ENCODE data around the gene ELOVL5. TPM values are rescaled to one million over a fixed set of nuclear protein-coding genes. Genes with fewer than 3 reads are reported as not detected.

The ELOVL5 gene
- total and polyA plus RNA-seq, 7 experiments from 2014 or later = 40.9 to 124 (median 66.6) TPM

GRCh38 chr6:53313784-53314400 is 34.9 kb downstream of the ELOVL5 start:
- H3K4me3 ChIP-seq (ENCODE audit: low read length) = no peak overlapping the region

GRCh38 chr6:53312355-53312754 is 36.4 kb downstream of the ELOVL5 start:
- intact Hi-C loops (cut with micrococcal nuclease) = loop anchor here in 1 of 2 donors (1.0 kb wide), 1 partner anchor 23 kb away; no protein-coding TSS in a partner anchor
- peak; percentile 63 for ATAC-seq
- CTCF ChIA-PET = no interaction called here

More at GRCh38 chr6:53313784-53314400, 34.9 kb downstream of the ELOVL5 start:
- ATAC-seq (no peak), DNase-seq (no peak)
- H3K36me3 ChIP-seq (ENCODE audit: control insufficient read depth in 2 of 3, insufficient read depth in 3 of 3, low read length in 3 of 3) = no peaks in the 10 kb centered on the region
- H3K4me1 ChIP-seq (ENCODE audit: control insufficient read depth in 2 of 2, insufficient read depth in 2 of 2, low read length in 2 of 2) = peaks cover 35 to 77% of the 10 kb centered on the region in 2 donors
- POLR2A ChIA-PET = interaction anchor here (1.3 kb wide), 1 partner anchor 13 kb away, joined by 3 read pairs; no protein-coding TSS in a partner anchor
- CTCF ChIA-PET = no interaction called here
- Mint-ChIP-seq H3K27me3 (no peaks in the 10 kb centered on the region), H3K9me3 (peaks cover 0 to 2% (median 0%) of the 10 kb centered on the region in 11 donors), H3K4me1 (peaks cover 66 to 90% (median 85%) of the 10 kb centered on the region in 7 donors), H3K36me3 (peaks cover 0 to 17% (median 0%) of the 10 kb centered on the region in 5 donors), H3K4me3 (peak overlapping the region in 2 of 10 donors; percentile 5 to 19), H3K27ac (peak overlapping the region in 2 of 9 donors; percentile 22 to 61)
- H3K9me3 ChIP-seq (ENCODE audit: control insufficient read depth in 2 of 3, low read length in 3 of 3) = no peaks in the 10 kb centered on the region
- H3K27me3 ChIP-seq (ENCODE audit: control insufficient read depth in 2 of 2, insufficient read depth in 2 of 2, low read length in 2 of 2) = no peaks in the 10 kb centered on the region
- H3K27ac ChIP-seq (ENCODE audit: low read depth, low read length) = no peak overlapping the region
- intact Hi-C loops (cut with micrococcal nuclease) = loop anchor here in 1 of 2 donors (2.0 kb wide), 1 partner anchor 19 kb away; no protein-coding TSS in a partner anchor

GRCh38 chr6:53311586-53311935 is 37.2 kb downstream of the ELOVL5 start:
- Histone ChIP-seq H3K27me3 (ENCODE audit: control insufficient read depth in 2 of 2, insufficient read depth in 2 of 2, low read length in 2 of 2) (no peaks in the 10 kb centered on the region), H3K36me3 (ENCODE audit: control insufficient read depth in 2 of 3, insufficient read depth in 3 of 3, low read length in 3 of 3) (no peaks in the 10 kb centered on the region), H3K4me3 (ENCODE audit: low read length) (no peak overlapping the region), H3K9me3 (ENCODE audit: control insufficient read depth in 2 of 3, low read length in 3 of 3) (no peaks in the 10 kb centered on the region), H3K27ac (ENCODE audit: low read depth, low read length) (no peak overlapping the region), H3K4me1 (ENCODE audit: control insufficient read depth in 2 of 2, insufficient read depth in 2 of 2, low read length in 2 of 2) (peaks cover 44 to 97% of the 10 kb centered on the region in 2 donors)
- ChIA-PET POLR2A (interaction anchor here (0.8 to 1.3 kb wide), 4 partner anchors 9 to 43 kb away, joined by 3 to 4 read pairs (median 3); no protein-coding TSS in a partner anchor), CTCF (interaction anchor here (0.6 to 1.2 kb wide), 2 partner anchors 12 to 36 kb away, joined by 3 to 5 read pairs; partner anchors contain the start of gene ELOVL5)
- DNase-seq (no peak), ATAC-seq (no peak)
- H3K27me3 Mint-ChIP-seq = no peaks in the 10 kb centered on the region
- peaks cover 56 to 99% (median 93%) of the 10 kb centered on the region in 7 donors for H3K4me1 Mint-ChIP-seq
- no peaks in the 10 kb centered on the region for H3K9me3 Mint-ChIP-seq
- peak overlapping the region in 4 of 9 donors; percentile 2 to 76 (median 23) for H3K27ac Mint-ChIP-seq
- intact Hi-C loops (cut with micrococcal nuclease) = loop anchor here in 1 of 2 donors (1.0 kb wide), 1 partner anchor 9 kb away; no protein-coding TSS in a partner anchor
- peaks cover 0 to 15% (median under 1%) of the 10 kb centered on the region in 5 donors for H3K36me3 Mint-ChIP-seq
- peak overlapping the region in 4 of 10 donors; percentile 8 to 55 (median 12) for H3K4me3 Mint-ChIP-seq

More at GRCh38 chr6:53312355-53312754, 36.4 kb downstream of the ELOVL5 start:
- H3K27me3 ChIP-seq (ENCODE audit: control insufficient read depth in 2 of 2, insufficient read depth in 2 of 2, low read length in 2 of 2) = no peaks in the 10 kb centered on the region
- Mint-ChIP-seq H3K36me3 (peaks cover 0 to 17% (median 0%) of the 10 kb centered on the region in 5 donors), H3K27me3 (no peaks in the 10 kb centered on the region), H3K4me1 (peaks cover 61 to 99% (median 94%) of the 10 kb centered on the region in 7 donors), H3K4me3 (peak overlapping the region in 7 of 10 donors; percentile 4 to 55 (median 26)), H3K9me3 (no peaks in the 10 kb centered on the region), H3K27ac (peak overlapping the region in 5 of 9 donors; percentile 3 to 58 (median 16))
- no peaks in the 10 kb centered on the region for H3K9me3 ChIP-seq (ENCODE audit: control insufficient read depth in 2 of 3, low read length in 3 of 3)
- POLR2A ChIA-PET = interaction anchor here (0.7 to 1.1 kb wide), 5 partner anchors 10 to 42 kb away, joined by 3 to 5 read pairs (median 3); no protein-coding TSS in a partner anchor
- H3K36me3 ChIP-seq (ENCODE audit: control insufficient read depth in 2 of 3, insufficient read depth in 3 of 3, low read length in 3 of 3) = no peaks in the 10 kb centered on the region
- no peak overlapping the region for H3K27ac ChIP-seq (ENCODE audit: low read depth, low read length)
- no peak for DNase-seq
- H3K4me1 ChIP-seq (ENCODE audit: control insufficient read depth in 2 of 2, insufficient read depth in 2 of 2, low read length in 2 of 2) = peaks cover 41 to 91% of the 10 kb centered on the region in 2 donors
- H3K4me3 ChIP-seq (ENCODE audit: low read length) = no peak overlapping the region

- H3K4me3 ChIP-seq (ENCODE audit: low read length) = no peak overlapping the region
- H3K4me1 Mint-ChIP-seq = peaks cover 53 to 97% (median 91%) of the 10 kb centered on the region in 7 donors
- no peak for ATAC-seq
These were observed 37.8 kb downstream of the ELOVL5 start for GRCh38 chr6:53310771-53311585.

GRCh38 chr6:53309901-53310300 is 38.8 kb downstream of the ELOVL5 start:
- Histone ChIP-seq H3K4me3 (ENCODE audit: low read length) (no peak overlapping the region), H3K27me3 (ENCODE audit: control insufficient read depth in 2 of 2, insufficient read depth in 2 of 2, low read length in 2 of 2) (no peaks in the 10 kb centered on the region), H3K9me3 (ENCODE audit: control insufficient read depth in 2 of 3, low read length in 3 of 3) (no peaks in the 10 kb centered on the region), H3K27ac (ENCODE audit: low read depth, low read length) (no peak overlapping the region), H3K4me1 (ENCODE audit: control insufficient read depth in 2 of 2, insufficient read depth in 2 of 2, low read length in 2 of 2) (peaks cover 40 to 83% of the 10 kb centered on the region in 2 donors), H3K36me3 (ENCODE audit: control insufficient read depth in 2 of 3, insufficient read depth in 3 of 3, low read length in 3 of 3) (no peaks in the 10 kb centered on the region)
- peak; percentile 10 for ATAC-seq
- intact Hi-C loops (cut with micrococcal nuclease) = loop anchor here (1.0 to 10.0 kb wide), 3 partner anchors 8 to 175 kb away; no protein-coding TSS in a partner anchor
- Mint-ChIP-seq H3K27ac (peak overlapping the region in 7 of 9 donors; percentile 43 to 76 (median 58)), H3K9me3 (no peaks in the 10 kb centered on the region), H3K27me3 (no peaks in the 10 kb centered on the region), H3K36me3 (peaks cover 0 to 15% (median 4%) of the 10 kb centered on the region in 5 donors), H3K4me3 (peak overlapping the region in 7 of 10 donors; percentile 12 to 47 (median 24)), H3K4me1 (peaks cover 49 to 86% (median 80%) of the 10 kb centered on the region in 7 donors)
- ChIA-PET CTCF (no interaction called here), POLR2A (interaction anchor here (0.6 to 2.2 kb wide), 5 partner anchors 9 to 53 kb away, joined by 3 to 13 read pairs (median 3); partner anchors contain the start of gene ELOVL5)
- DNase-seq = no peak

More at GRCh38 chr6:53310771-53311585, 37.8 kb downstream of the ELOVL5 start:
- intact Hi-C loops (cut with micrococcal nuclease) = loop anchor here (1.0 kb wide), 2 partner anchors 9 to 15 kb away; no protein-coding TSS in a partner anchor
- H3K9me3 ChIP-seq (ENCODE audit: control insufficient read depth in 2 of 3, low read length in 3 of 3) = no peaks in the 10 kb centered on the region
- H3K36me3 ChIP-seq (ENCODE audit: control insufficient read depth in 2 of 3, insufficient read depth in 3 of 3, low read length in 3 of 3) = no peaks in the 10 kb centered on the region
- H3K27me3 Mint-ChIP-seq = no peaks in the 10 kb centered on the region
- peak overlapping the region in 6 of 10 donors; percentile 8 to 55 (median 13) for H3K4me3 Mint-ChIP-seq
- DNase-seq = no peak
- no peaks in the 10 kb centered on the region for H3K27me3 ChIP-seq (ENCODE audit: control insufficient read depth in 2 of 2, insufficient read depth in 2 of 2, low read length in 2 of 2)
- no peak overlapping the region for H3K27ac ChIP-seq (ENCODE audit: low read depth, low read length)
- CTCF ChIA-PET = interaction anchor here (0.5 to 1.2 kb wide), 3 partner anchors 20 to 137 kb away, joined by 4 to 5 read pairs (median 5); partner anchors contain the start of gene ELOVL5
- H3K27ac Mint-ChIP-seq = peak overlapping the region in 6 of 9 donors; percentile 0 to 76 (median 22)
- peaks cover 0 to 15% (median 4%) of the 10 kb centered on the region in 5 donors for H3K36me3 Mint-ChIP-seq
- POLR2A ChIA-PET = interaction anchor here (0.7 to 2.2 kb wide), 6 partner anchors 8 to 52 kb away, joined by 3 to 13 read pairs (median 4); partner anchors contain the start of gene ELOVL5
- no peaks in the 10 kb centered on the region for H3K9me3 Mint-ChIP-seq
- peaks cover 41 to 93% of the 10 kb centered on the region in 2 donors for H3K4me1 ChIP-seq (ENCODE audit: control insufficient read depth in 2 of 2, insufficient read depth in 2 of 2, low read length in 2 of 2)

Measured in naive thymus-derived CD4-positive, alpha-beta T cell (primary cell).